Measurements from ENCODE around the gene QSOX2.

The QSOX2 gene

DNA sequence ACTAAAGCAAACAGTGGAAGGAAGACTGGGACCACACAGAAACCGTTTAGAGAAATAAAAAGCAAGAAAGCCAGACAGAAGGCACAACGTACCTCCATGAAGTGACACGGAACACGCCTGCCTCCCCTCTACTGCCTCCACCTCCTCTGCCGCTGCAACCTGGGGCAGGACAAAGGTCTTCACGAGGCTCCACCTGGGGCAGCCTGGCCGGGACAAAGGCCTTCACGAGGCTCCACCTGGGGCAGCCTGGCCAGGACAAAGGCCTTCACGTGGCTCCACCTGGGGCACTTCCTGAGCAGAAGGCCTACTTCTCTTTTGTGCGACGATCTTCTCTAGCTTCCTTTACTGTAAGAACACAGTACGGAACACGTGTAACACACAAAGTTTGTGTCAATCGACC lies 11.7 kb downstream of the QSOX2 start:
- FAIRE-seq, result no peak

DNA sequence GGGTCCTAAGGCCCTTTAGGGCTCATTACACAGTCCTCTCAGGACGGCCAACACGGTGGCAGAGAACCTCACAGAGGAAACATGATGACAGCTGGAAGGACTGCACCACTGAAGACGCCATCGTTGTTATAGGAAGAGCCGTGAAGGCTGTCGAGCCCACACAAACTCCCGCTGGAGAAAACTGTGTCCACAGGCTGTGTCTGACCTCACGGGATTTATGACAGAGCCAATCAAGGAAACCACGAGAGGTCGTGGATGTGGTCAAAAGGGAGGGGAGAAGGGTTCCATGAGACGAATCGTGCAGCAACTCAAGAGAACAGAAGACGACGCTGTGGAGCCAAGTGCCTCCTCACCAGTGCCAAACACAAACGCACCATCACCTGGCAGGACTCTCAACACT lies 12.2 kb downstream of the QSOX2 start:
- FAIRE-seq, result no peak

DNA sequence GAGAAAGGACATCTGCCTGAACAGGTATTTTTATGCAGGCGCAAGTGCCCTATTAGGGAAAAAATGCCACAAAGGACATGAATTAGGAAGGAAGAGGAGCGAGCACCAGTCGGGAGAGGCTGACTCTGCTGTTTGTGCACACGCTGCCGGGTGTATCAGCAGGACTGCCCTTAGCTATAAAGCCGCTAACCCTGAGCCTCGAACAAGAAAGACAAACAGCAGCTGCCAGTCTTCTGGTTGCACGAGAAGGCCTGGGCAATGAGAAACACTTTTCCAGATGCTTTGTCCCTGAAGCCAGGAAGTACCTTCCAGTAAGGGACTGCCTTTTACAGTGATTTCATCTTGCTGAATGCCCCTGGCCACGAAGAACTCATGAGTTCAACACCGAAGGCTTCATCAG lies 12.6 kb downstream of the QSOX2 start:
- no peak for FAIRE-seq

DNA sequence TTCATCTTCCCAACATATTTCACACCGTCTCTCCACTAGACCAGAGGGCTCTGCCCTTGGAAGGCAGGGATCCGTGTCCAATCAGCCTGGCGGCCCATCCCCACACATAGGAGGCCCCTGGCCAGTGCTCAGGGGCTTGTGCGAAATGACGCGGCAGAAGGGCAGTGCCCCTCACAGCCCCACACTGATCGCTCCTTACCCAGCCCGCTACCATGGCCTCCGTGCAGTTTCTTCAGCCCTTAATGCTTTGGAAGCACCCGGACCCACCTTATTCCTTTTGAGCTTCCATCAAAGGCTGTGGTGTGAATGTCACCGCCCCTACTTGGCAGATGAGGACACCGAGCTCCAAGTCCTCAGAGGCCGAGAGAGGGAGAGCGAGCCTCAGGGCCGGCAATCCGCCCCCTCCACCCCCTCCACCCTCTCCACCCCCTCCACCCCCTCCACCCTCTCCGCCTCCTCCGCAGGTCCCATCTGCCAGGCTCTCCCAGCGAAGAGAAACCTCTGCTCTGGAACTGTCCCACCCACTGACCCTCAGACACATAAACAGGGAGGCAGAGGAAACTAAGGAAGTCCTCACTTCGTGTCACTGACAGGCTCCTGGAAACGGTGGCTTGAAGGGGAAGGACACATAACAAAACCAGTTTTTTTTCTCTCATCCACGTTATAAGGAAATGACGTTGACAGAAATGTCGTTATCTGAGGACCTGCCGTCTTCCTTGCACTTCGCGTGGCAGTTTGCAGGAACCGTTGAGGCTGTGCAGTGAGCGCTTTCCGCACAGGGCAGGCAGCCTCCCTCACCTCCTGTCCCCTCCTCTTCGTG lies 13.9 kb downstream of the QSOX2 start:
- FAIRE-seq, result no peak

DNA sequence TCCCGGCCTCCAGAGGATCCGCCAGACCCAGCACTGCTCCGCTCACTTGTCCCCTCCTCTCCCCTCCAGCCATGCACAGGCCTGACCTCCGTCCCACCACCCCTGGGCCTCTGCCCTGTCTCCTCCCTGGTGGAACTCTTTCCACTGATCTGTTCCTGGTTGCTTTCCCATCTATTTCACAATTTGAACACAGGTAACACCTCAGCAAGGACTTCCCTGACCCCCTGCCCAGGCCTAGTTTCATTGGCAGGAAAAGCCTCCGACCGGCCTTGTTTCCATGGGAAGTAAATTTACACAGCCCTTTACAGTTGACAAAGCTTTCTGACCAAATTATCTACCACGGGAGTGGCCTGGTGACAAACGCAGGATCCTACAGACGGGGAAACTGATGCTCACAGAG lies 14.8 kb downstream of the QSOX2 start:
- no peak for FAIRE-seq

DNA sequence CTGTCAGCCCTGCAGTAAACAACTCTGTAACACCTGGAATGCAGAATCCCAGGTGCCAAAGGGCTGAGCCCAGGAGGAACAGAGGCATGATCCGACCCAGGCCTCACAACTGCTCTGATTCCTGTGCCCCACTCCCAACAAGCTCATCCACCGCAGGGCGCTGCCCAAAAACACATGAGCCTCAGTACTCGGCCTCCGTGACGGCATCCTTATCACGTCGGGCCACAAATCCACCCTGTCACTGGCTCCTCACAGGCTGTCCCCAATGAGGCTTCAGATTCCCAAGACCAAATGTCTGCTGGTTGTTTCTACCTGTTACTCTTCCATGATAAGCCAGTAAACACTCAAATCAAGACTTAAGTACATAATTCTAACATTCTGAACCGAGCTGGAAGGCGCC lies 15.2 kb downstream of the QSOX2 start:
- no peak for FAIRE-seq

DNA sequence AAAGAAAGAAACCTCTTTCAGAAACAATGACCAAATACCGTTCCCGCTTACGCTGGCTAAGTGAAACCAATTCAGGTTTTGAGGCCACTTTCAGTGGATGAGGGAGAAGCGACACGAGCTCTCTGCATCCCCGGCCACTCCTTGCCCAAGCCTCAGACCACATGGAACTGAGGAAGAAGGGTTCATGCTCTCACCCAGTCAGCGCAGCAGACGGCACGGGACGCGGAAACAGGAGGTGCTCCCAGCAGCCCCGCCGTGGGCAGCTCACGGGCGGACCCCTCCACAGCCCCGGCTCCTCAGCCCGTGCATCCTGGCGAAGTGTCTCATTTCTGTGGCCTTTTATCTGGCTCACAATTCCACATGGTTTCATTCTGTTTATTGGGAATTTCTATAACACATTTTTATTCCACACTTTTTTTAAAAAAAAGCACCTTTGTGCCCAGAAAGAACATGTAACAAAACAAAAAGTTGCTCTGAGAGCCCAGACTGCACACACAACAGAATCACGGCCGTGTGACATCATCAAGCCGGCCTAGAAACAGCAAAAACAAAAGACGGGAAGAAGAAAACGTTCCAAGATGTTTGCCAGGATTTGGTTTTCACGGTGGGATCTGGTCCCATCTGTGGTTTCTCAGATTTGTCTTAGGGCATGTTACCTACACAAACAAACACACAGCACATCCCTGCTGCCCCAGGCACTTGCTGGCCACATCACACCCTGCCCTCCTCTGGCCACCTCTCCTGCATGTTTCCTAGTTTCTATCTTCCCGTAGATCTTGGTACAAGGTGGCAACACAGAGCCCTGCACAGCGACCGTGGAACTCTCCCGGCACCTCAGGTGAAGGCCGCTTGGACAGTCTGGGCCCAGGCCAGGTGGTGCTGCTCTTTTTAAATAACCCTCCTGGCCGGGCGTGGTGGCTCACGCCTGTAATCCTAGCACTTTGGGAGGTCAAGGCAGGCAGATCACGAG lies 16.2 kb downstream of the QSOX2 start:
- FAIRE-seq, result no peak

DNA sequence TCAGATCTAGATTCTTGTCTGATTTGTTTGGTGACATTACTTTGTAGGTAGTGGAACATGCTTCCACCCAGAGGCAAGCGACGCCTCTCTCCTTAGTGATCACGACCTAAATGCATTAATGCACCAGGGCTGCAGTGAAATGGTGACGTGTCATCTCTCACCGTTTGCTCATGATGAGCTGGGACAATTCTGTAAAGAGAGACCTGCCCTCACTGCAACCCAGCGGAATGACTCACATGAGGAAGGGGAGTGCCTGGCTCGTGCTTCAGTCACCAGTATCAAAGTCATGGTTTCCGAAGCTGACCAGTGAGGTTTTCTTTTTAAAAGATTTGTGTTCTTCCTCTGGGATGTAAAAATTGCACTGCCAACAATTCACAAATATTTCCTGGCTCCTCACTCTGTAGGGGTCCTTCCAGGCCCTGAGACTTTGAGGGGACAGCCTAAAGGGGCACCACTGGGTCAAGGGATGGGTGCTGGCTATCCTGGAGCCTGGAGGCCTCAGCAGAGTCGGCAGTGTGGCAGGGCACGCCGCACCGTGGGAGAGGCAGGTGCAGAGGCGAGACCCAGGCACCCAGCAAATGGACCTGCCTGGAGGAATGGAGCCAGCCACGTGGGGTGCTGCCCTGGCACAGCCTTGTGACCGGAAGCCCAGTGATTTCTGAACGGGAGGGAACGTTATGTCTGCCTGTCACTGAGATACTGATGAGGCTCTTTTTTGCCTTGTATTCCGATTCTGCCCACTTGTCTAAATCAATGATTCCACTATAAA lies 17.3 kb downstream of the QSOX2 start:
- no peak for FAIRE-seq

DNA sequence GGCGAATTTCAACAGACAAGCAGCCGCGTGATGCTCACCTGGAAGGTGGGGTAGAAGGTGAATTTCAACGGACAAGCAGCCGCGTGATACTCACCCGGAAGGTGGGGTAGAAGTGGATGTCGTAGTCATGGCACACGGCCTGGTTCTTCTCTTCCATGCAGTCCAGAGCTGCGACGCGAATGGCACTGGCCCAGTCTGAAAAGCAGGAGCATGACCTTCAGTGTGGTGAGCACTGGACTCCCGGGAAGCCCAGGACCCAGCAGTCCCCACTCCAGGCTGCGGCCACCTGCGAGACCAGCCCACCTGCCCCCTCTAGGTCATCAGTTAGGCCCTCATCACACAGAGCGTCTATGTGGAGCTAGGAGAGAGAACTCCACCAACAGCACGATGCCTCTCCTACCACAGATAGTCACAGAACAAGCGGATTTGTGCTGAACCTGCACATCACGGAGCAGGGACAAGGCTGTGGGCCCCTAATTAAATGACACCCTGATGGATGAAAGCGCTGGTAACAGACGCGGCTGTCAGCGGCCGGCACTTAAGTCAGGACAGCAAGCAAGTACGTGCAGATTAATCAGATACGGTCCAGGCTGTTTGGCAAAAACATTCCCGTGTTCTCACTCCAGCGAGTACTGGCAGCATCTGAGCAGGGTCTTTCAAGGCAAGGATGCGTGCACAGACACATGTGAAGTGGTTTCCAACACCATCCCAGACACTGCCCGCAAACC lies 18.8 kb downstream of the QSOX2 start:
- no peak for FAIRE-seq

DNA sequence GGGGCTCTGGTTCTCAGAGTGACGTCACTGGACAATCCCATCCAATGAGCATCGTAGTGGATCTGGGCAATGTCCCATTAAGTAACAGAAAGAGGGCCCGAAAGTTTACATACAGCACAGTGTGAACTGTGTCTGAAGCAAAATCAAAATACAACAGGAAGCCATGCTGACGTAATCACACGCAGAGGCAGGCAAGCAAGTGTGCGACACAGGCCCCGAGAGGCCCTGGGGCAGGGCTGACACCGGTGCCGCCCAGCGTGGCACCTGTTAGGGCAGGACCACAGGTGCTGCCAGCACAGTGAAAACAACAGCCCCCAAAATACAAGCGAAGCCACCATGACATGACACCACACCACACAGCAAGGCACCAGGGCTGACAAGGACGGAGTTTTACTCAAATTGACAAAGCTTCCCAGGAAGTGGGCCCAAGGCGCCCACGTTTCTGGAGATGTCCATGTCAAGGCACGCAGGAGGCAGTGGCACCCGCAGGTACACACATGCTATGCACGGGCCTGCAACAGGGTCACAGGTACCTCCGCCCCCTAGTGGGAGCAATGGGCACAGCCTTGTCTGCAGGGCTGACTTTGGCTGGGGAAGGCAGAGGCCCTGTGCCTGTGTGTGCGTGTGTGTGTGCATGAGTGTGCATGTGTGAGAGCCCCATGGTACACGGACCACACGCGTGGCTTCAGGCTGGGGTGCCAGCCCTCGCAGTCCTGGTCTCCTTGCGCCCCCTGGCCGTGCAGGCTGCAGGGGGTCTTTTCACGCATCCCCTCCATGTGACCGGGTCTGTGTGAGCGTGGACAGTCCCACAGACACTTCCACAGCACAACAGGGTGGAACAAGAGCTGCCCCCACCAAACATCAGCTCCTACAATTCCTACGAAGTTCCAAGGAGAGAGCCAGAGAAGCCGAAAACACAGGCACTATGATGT lies 19.6 kb downstream of the QSOX2 start:
- FAIRE-seq, result no peak

DNA sequence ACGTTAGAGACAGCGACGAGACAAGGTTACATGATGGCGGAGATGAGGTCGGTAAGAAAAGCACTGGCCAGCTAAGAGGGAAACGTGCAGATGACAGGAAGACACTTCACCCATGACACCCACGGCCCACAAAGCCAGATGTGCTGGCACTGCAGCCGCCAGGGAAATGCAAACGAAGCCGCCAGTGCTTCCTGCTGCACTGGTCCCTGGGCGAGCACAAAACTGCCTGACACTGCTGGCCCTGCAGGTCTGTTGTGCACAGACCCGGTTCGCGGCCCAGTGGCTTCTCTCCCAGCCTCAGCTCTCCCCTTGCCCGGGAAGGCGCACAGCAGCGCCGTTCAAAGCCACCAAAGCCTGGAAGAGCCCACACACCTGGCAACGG lies 20.3 kb downstream of the QSOX2 start:
- FAIRE-seq, result no peak

DNA sequence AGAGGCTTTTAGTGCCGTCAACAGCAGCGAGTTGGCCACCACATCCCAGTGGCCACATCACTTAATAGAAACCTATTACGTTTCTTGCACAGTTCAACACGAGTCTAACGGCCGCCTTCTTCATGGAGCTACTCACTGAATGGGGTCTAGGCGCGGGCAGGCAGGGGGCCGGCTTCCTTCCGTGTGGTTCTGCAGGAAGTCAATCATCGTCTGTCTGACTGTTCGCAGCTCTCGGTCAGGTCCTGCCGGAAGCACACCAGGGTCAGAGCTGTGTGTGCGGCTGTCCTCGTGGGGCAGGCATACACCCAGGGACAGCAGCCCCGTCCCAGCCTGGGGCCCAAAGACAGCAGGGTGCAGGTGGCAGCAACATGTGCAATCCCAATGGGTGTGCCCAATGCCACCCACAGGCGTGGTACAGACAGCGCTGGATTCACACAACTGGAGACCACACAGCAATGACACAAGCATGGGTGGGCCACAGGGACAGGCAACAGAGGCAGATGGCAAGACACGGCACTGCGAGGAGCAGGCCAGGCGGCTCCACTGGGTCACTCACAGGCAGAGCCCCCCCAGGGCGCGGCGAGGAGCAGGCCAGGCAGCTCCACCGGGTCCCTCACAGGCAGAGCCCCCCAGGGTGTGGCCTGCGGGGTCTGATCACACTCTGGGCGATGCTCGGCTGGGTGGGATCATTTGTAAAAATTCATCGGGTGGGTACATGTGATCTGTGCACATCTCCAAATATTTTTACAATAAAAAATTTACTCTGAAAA lies 21.6 kb downstream of the QSOX2 start:
- no peak for FAIRE-seq

DNA sequence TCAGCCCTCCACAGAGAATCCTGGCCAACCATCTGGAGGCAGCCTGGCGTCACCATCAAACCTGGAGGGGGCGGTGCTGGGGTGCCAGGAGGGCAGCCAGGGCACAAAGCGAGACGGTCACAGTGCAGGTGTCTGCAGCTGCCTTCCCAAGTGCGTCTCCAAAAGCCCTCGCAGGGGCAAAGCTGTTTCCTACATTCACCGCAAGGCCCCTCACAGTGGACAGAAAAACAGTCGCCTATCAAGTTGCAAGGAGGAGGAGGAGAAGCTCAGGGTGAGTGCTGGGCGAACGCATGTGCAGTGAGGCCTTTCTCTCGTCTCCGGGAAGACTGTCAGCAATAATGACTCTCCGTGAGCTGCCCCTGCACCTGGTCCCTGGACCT lies 22.7 kb downstream of the QSOX2 start:
- FAIRE-seq, result no peak

DNA sequence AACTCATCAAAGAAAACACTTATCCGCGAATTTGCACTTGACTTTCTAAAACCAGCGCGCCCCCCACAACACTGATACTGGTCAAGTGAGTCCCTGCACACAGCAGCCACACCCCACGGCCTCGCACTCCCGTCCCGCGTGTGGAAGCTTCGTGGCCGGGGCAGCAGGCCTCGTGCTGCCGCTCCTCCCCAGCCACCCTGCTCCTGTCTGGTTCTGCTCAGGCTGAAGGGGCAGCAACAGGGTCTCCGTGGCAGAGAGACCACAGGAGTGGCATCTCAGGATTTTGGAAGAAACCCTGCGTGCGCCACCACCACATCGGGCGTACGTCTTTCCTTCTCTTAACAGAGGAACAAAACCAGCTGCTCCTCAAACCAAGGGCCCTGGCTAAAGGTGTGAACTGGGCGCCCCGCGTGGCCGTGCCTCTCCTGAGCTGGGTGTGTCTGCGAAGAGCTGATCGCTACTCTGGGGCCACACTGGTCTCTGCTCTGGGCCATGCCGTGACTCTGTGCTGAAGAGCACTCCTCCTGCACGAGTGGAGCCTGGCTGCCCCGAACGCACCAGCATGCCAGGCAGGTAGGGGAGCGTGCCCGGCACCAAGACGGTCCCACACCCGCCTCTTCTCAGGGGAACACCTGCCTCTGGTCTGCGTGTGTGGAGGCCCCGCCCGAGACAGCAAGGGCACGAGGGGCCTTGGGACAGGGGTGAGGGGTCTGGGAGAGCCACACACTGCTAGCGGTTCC lies 23.3 kb downstream of the QSOX2 start:
- FAIRE-seq, result no peak

DNA sequence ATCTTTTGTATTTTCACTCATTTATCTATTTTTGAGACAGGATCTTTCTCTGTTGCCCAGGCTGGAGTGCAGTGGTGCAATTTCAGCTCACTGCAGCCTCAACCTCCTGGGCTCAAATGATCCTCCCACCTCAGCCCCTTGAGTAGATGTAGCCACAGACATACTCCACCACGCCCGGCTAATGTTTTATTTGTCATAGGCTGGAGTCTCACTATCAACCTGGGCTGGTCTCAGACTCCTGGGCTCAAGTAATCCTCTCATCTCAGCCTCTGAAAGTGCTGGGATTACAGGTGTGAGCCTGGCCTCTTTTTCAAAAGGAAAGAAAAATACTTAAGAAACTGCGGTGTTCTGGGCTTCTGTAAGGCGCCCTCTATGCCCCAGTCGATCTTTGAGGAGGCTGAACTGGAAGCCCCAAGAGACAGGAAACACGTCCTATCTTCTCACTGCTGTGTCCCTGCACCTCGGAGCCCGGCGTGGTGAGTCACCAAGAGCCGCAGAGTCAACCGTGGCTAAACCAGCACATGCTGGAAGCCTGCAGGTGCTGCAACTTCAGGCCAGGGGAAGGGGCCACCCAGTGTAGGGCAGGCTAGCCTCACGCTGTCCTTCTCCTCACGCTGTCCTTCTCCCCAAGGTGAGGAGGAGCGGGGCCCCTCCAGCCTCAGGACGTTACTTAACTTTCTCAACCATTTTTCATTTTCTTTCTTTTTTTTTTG lies 25.4 kb downstream of the QSOX2 start:
- no peak for FAIRE-seq

DNA sequence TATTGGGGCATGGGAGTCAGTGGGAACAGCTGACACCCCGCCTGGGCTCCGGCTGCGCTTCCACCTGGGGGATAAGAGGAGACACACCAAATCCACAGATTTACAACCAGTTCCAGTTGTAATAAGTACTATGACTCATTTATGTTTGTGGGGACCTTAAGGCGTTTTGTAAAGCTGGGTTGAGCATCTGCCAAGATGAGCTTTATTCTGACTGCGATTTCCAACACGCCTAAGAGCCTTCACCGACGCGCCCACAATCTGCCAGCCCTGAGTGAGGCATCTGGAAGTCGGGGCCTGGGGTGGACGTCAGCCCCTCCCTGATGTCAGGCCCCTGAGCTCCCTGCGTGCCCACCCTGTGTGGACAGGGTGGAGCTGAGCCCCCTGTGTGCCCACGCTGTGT lies 26.3 kb downstream of the QSOX2 start:
- no peak for FAIRE-seq

DNA sequence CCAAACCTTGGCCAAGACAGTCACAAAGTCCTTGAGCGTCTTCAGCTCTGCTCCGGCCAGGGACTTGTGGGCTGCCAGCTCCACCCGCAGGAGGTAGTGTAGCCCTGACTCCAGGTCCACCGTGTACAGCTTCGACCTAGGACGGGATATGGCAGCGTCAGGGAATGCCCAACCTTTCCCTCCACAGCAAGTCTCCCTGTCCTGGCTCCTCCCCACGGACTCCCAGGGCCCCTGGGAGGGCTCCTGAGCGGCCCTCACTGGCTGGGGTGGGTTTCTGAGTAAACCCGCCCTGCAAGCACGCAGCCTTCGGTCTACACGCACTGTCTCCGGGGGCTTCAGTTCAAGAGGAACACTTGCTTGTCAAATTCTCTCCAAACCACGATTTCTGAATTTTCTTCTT lies 26.9 kb downstream of the QSOX2 start:
- FAIRE-seq, result no peak

DNA sequence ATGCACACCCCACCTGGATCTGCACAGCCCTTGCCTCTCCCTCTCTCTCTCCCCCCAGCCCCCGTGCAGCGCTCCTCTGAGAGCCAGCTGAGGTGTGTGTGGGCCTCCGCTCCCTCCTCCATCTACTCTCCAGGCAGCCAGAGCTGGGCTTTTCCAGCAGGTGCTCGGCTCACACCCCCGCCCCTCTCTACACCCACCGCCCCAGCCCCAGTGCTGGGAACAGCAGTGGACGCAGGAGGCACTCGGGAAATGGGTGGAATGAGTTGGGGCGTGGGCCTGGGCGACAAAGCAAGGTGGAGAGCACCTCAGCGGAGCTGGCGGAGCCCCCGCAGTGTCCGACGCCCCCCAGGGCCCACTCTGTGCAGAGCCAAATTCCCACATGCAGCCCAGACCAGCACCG lies 27.3 kb downstream of the QSOX2 start:
- no peak for FAIRE-seq
